ENCODE results near the gene GLIS2.

- TF ChIP-seq CTCF (IDR thresholded peaks at IDR 0.05 in 2 of 3, conservative IDR thresholded peaks at IDR 0.05 in 1 of 3; ENCODE audit: borderline replicate concordance in 1 of 3, insufficient read depth in 1 of 3, low read depth in 2 of 3, low read length in 2 of 3) (no peak), POLR2AphosphoS5 (IDR thresholded peaks at IDR 0.05; ENCODE audit: low read depth, low read length) (no peak), REST (IDR thresholded peaks at IDR 0.05; ENCODE audit: low read depth) (no peak), POLR2A (IDR thresholded peaks at IDR 0.05; ENCODE audit: borderline replicate concordance, extremely low read depth, insufficient read depth, insufficient read length) (no peak), ELF1 (IDR thresholded peaks at IDR 0.05; ENCODE audit: borderline replicate concordance, low read depth) (no peak), SRF (IDR thresholded peaks at IDR 0.05; ENCODE audit: low read depth) (no peak), JUND (IDR thresholded peaks at IDR 0.05) (no peak), EZH2 (IDR thresholded peaks at IDR 0.05) (no peak), ZBTB33 (IDR thresholded peaks at IDR 0.05; ENCODE audit: extremely low read depth, insufficient replicate concordance, low read length) (no peak)
These were observed 48.5 kb downstream of the GLIS2 start for GRCh38 chr16:4364196-4365013.
